ENCODE data around the gene CMIP.

DNA sequence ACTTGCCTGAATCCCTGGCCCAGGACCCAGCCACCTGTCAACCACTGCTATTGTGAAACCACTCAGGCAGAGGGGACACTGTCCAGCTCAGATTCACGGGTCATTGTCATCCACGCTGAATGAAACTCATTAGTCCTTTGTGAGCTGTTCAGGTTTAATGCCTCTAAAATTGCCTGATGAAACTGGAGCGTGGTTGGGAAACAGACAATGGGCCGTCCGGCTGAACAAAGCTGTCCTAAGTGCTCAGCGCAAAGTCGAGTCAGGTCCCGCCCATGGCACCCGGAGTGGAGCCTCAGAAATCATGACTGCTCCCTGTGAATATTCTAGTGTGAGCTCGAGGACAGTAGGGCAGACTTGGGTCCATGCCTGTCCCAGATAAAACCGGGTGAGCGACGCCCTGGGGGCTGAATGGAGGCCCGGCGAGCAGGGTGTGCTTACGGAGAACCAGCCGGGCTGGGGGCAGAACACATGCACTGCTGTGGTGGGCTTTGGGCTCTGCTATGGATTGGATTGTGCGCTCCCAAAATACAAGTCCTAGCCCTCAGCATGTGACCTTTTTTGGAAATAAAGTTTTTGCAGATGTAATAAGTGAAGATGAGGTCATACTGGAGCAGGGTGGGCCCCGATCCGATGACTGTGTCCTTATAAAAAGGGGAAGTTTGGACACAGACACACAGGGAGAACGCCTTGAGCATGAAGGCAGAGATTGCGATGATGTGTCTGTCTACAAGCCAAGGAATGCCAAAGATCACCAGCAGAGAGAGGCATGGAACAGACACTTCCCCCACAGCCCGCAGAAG, 12.9 kb upstream of the CMIP start:
- TF ChIP-seq RFX5 (IDR thresholded peaks at IDR 0.05; ENCODE audit: low read depth, low read length): no peak
- TF ChIP-seq, protein P1, sequence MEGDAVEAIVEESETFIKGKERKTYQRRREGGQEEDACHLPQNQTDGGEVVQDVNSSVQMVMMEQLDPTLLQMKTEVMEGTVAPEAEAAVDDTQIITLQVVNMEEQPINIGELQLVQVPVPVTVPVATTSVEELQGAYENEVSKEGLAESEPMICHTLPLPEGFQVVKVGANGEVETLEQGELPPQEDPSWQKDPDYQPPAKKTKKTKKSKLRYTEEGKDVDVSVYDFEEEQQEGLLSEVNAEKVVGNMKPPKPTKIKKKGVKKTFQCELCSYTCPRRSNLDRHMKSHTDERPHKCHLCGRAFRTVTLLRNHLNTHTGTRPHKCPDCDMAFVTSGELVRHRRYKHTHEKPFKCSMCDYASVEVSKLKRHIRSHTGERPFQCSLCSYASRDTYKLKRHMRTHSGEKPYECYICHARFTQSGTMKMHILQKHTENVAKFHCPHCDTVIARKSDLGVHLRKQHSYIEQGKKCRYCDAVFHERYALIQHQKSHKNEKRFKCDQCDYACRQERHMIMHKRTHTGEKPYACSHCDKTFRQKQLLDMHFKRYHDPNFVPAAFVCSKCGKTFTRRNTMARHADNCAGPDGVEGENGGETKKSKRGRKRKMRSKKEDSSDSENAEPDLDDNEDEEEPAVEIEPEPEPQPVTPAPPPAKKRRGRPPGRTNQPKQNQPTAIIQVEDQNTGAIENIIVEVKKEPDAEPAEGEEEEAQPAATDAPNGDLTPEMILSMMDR (IDR thresholded peaks at IDR 0.05 in 2 of 3, conservative IDR thresholded peaks at IDR 0.05 in 1 of 3; ENCODE audit: control insufficient read depth in 2 of 3, extremely low read depth in 1 of 3, insufficient read depth in 1 of 3, low read depth in 3 of 3, low read length in 3 of 3): no peak
- no peak for TF ChIP-seq BCL3 (IDR thresholded peaks at IDR 0.05; ENCODE audit: borderline replicate concordance, insufficient read depth, low read depth, low read length, poor library complexity, severe bottlenecking)

All from GM12878 (cell line).